Tibial artery (tissue), 4 donors: Measurements from ENCODE around the gene PTX4.

Source experiments
- DNase-seq, 2 donors: peaks; one replicate each; pipeline ENCODE4 v3.0.0-alpha.2; 2019
- H3K27ac ChIP-seq, 2 donors: fragments of 200-600 bp; sonication (generic) in 1 of 2; 1 replicate in 1 of 2; 2 replicates in 1 of 2; pipeline ENCODE4 v1.5.1; 2018 to 2019; ENCODE audit warnings: mild to moderate bottlenecking in 1 of 2
- H3K27me3 ChIP-seq, 2 donors: fragments of 200-600 bp; sonication (generic) in 1 of 2; one replicate each; pipeline versions ENCODE4 v1.5.1 to v1.6.0; 2016 to 2019
- H3K36me3 ChIP-seq, 3 donors: fragments of 200-600 bp; sonication (generic) in 2 of 3; one replicate each; pipeline ENCODE4 v1.5.1; 2016 to 2019; ENCODE audit warnings: mild to moderate bottlenecking in 2 of 3
- H3K4me1 ChIP-seq, 4 donors: fragments of 200-600 bp; sonication (generic) in 2 of 4; 1 replicate in 3 of 4; 2 replicates in 1 of 4; pipeline ENCODE4 v1.5.1; 2016 to 2019
- H3K4me3 ChIP-seq, 2 donors: fragments of 200-600 bp; sonication (generic) in 1 of 2; 1 replicate in 1 of 2; 2 replicates in 1 of 2; pipeline ENCODE4 v1.5.1; 2018 to 2019; ENCODE audit warnings: mild to moderate bottlenecking in 2 of 2
- H3K9me3 ChIP-seq, 3 donors: fragments of 200-600 bp; sonication (generic) in 1 of 3; one replicate each; pipeline ENCODE4 v1.5.1; 2016 to 2019
- intact Hi-C: fragments of 100-400 bp; cut with DNase I; formaldehyde crosslinking; loops from one replicate; pipeline ENCODE4 v1.15.0; 2023; ENCODE audit warnings: low total_unique reads
- TF ChIP-seq, protein P1 (sequence below), 2 experiments: fragments of 200-600 bp in 1 of 2; fragments of 450-650 bp in 1 of 2; IDR thresholded peaks; one replicate each; pipeline ENCODE4 v1.5.1; 2017 to 2019; ENCODE audit warnings: antibody characterized with exemption in 2 of 2, mild to moderate bottlenecking in 1 of 2, moderate library complexity in 1 of 2

The PTX4 gene

DNA sequence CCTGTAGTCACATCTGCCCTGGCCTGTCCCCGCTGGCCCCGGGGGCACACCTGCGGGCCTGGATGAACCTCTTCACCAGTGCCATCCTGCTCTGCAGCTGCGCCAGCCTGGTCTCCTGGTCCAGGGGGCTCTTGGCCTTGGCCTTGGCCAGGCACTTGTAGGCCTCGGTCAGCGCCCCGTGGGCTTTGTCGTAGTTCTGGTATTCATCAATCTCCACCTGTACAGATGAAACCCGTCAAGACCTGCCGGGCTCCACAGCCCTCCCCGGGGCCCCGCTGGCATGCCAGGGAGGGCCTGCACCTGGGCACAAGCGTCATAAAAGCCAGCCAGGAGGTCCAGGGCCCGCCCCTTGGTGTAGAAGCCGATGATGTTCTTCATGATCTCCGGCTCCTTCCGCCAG is 31.1 kb upstream of the PTX4 start:
- intact Hi-C loops, result no loop called here

DNA sequence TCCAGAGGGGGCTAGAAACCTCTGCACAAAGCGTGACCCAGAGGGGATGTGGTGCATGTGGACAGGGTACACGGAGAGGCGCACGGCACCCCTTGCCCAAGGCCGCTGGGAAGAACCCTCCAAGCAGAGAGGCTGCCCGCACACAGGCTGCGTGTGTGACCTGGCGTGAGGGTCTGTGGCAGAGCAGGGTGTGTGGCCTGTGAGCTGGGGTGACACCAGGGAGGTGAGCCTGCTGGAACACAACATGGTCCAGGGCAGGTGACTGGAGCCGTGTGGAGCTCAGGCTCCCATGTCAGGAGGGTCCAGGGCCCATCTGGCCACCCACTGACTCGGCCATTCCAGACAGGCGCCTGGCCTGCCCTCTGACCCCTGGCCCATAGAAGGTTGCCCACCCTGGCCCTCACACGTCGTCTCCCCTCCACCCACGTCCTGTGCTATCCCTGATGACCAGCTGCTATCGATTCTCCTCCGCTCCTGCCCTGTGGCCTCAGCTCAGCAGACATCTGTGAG is 29.9 kb upstream of the PTX4 start:
- TF ChIP-seq, protein P1, sequence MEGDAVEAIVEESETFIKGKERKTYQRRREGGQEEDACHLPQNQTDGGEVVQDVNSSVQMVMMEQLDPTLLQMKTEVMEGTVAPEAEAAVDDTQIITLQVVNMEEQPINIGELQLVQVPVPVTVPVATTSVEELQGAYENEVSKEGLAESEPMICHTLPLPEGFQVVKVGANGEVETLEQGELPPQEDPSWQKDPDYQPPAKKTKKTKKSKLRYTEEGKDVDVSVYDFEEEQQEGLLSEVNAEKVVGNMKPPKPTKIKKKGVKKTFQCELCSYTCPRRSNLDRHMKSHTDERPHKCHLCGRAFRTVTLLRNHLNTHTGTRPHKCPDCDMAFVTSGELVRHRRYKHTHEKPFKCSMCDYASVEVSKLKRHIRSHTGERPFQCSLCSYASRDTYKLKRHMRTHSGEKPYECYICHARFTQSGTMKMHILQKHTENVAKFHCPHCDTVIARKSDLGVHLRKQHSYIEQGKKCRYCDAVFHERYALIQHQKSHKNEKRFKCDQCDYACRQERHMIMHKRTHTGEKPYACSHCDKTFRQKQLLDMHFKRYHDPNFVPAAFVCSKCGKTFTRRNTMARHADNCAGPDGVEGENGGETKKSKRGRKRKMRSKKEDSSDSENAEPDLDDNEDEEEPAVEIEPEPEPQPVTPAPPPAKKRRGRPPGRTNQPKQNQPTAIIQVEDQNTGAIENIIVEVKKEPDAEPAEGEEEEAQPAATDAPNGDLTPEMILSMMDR (IDR thresholded peaks at IDR 0.05), result no peak
- intact Hi-C loops, result no loop called here
- no peaks in the 10 kb centered on the region for H3K4me1 ChIP-seq
- no peak overlapping the region for H3K27ac ChIP-seq
- H3K9me3 ChIP-seq, result no peaks in the 10 kb centered on the region
- no peaks in the 10 kb centered on the region for H3K27me3 ChIP-seq
- H3K36me3 ChIP-seq, result peaks cover 12 to 62% (median 43%) of the 10 kb centered on the region in 3 donors
- no peak for DNase-seq
- no peak overlapping the region for H3K4me3 ChIP-seq

More for the DNA sequence above, 31.1 kb upstream of the PTX4 start:
- Histone ChIP-seq H3K4me3 (no peak overlapping the region), H3K4me1 (no peaks in the 10 kb centered on the region), H3K27ac (no peak overlapping the region), H3K27me3 (no peaks in the 10 kb centered on the region), H3K9me3 (no peaks in the 10 kb centered on the region), H3K36me3 (peaks cover 5 to 69% (median 47%) of the 10 kb centered on the region in 3 donors)
- no peak for DNase-seq
- TF ChIP-seq, protein P1 (IDR thresholded peaks at IDR 0.05), result no peak

DNA sequence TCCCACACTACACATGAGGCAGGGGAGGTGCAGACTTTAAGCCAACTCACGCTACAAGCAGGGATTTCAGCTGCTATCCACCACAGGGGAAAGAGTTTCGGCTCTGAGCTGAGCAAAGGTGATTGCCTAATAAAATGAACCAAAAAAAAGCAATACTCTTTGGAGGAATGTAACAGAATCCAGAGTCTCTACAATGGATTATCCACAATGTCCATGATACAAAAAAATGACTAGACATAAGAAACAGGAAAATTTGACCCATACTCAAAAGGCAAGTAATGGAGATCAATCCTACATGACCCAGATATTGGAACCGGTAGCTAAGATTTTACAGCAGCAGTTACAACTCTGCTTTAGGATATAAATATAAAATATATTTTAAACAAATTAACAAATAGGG is 25.8 kb upstream of the PTX4 start:
- H3K4me3 ChIP-seq, result no peak overlapping the region
- peaks cover 7 to 40% (median 27%) of the 10 kb centered on the region in 3 donors for H3K36me3 ChIP-seq
- peaks cover 8 to 14% (median 9%) of the 10 kb centered on the region in 4 donors for H3K4me1 ChIP-seq
- intact Hi-C loops, result no loop called here
- TF ChIP-seq, protein P1 (IDR thresholded peaks at IDR 0.05), result no peak
- no peak for DNase-seq
- no peaks in the 10 kb centered on the region for H3K27me3 ChIP-seq
- no peak overlapping the region for H3K27ac ChIP-seq
- H3K9me3 ChIP-seq, result no peaks in the 10 kb centered on the region

DNA sequence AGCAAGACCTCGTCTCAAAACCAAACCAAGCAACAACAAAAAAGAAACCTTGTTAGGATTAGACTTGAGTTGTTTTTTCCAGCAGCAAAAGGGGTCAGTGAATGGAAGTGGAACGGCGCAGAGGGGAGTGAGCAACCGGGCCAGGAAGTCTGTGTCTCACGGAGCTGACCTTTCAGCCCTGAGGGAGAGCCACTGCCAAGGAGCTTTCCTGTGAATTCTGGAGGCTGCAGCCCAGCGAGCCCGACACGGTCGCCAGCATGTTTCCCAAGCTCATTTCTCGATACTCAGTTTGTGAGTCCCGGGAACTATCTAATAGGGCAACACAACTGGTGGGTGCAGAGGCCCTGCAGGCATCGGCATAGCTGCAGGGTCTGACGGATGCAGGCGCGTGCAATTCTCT is 24.0 kb upstream of the PTX4 start:
- intact Hi-C loops, result no loop called here

DNA sequence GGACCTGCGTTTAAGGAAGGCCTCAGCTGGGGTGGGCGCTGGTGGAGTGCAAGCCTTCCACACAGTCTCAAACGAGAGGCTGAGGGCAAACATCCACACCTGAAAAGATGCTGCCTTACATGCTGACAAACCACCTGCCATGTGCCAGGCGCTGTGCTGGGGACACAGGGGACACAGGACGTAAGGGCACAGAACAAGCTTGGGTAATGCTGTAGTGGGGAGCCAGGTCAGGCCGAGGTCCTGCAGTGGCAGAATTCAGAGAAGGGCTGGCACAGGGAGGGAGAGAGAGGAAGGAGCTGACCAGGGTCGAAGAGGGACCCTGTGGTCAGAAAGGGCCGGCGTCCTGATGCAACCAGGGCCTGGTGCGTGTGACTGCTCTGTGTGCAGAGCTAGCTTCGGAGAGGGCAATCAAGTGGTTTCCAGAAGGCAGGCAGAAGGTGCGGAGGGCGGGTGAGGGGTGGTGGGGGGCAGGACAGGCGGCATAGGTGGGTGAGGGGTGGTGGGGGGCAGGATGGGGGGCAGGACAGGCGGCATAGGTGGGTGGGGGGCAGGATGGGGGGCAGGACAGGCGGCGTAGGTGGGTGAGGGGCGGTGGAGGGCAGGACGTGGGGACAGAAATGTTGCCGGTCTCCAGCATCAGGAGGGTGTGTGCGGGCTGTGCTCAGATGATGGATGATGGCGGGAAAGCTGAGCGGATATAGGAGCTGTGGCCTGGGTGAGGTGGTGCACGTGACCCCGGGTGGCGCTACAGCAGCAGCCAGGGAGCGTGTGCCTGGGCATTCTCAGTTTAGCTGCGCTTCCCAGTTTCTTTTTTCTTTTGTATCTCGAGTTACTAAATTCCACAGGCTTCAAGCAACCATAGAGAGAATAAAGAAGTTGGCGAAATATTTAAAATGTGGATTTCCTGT is 23.2 kb upstream of the PTX4 start:
- H3K27me3 ChIP-seq, result no peaks in the 10 kb centered on the region
- H3K4me3 ChIP-seq, result no peak overlapping the region
- H3K9me3 ChIP-seq, result no peaks in the 10 kb centered on the region
- H3K27ac ChIP-seq, result no peak overlapping the region
- no peak for DNase-seq
- TF ChIP-seq, protein P1 (IDR thresholded peaks at IDR 0.05), result no peak
- peaks cover 16 to 29% (median 21%) of the 10 kb centered on the region in 4 donors for H3K4me1 ChIP-seq
- peaks cover 7 to 47% (median 19%) of the 10 kb centered on the region in 3 donors for H3K36me3 ChIP-seq
- intact Hi-C loops, result no loop called here

More for the DNA sequence above, 24.0 kb upstream of the PTX4 start:
- no peaks in the 10 kb centered on the region for H3K27me3 ChIP-seq
- H3K4me3 ChIP-seq, result no peak overlapping the region
- H3K9me3 ChIP-seq, result no peaks in the 10 kb centered on the region
- H3K27ac ChIP-seq, result no peak overlapping the region
- DNase-seq, result no peak
- H3K36me3 ChIP-seq, result peaks cover 7 to 40% (median 14%) of the 10 kb centered on the region in 3 donors
- peaks cover 16 to 29% (median 21%) of the 10 kb centered on the region in 4 donors for H3K4me1 ChIP-seq
- TF ChIP-seq, protein P1 (IDR thresholded peaks at IDR 0.05), result no peak
